Ovary (tissue), 3 donors: ENCODE data around the gene APBB1IP.

Source experiments
- CTCF ChIP-seq, 3 donors: fragments of 450-650 bp in 2 of 3; fragments of 200-600 bp in 1 of 3; IDR thresholded peaks; one replicate each; pipeline versions ENCODE4 v1.5.1 to v1.8.0; 2016 to 2022; ENCODE audit warnings: antibody characterized with exemption in 3 of 3, mild to moderate bottlenecking in 1 of 3
- EP300 ChIP-seq: sonication (generic); formaldehyde crosslinking; IDR thresholded peaks from one replicate; pipeline ENCODE4 v1.6.1; 2017; ENCODE audit warnings: antibody characterized with exemption
- POLR2A ChIP-seq: fragments of 450-650 bp; IDR thresholded peaks from one replicate; pipeline ENCODE4 v1.6.1; 2017; ENCODE audit warnings: antibody characterized with exemption, mild to moderate bottlenecking, moderate library complexity
- donor health status: DM: no; HTN: no; CAD: no.

GRCh38 chr10:26432938-26433337 lies 5.2 kb upstream of the APBB1IP start:
- TF ChIP-seq CTCF (IDR thresholded peaks at IDR 0.05) = no peak
- no peak for TF ChIP-seq POLR2A
- TF ChIP-seq EP300 = no peak
